GM10248 (cell line): ENCODE measurements around the gene GALNT14.

Source experiments
- CTCF ChIA-PET: fragments of 300-600 bp; sonication (Branson Sonifier 250); formaldehyde crosslinking; extraction: SDS; loops from one replicate; lab custom pipeline; 2021; ENCODE audit warnings: antibody characterized with exemption; lab: Yijun Ruan, JAX
- POLR2A ChIA-PET: fragments of 350-650 bp; sonication (Branson Sonifier 250); formaldehyde crosslinking; extraction: SDS; loops from one replicate; lab custom pipeline; 2020; ENCODE audit warnings: antibody characterized with exemption; lab: Yijun Ruan, JAX
- DNase-seq: peaks from one replicate; pipeline ENCODE4 v3.0.0; 2012; ENCODE audit errors: extremely low spot score
- TF ChIP-seq, protein P1 (sequence below): IDR thresholded peaks from 2 replicates; pipeline ENCODE4 v1.5.1; 2012; ENCODE audit warnings: mild to moderate bottlenecking, low read depth; ENCODE audit errors: extremely low read depth, missing control alignments, control extremely low read depth

The GALNT14 gene

DNA sequence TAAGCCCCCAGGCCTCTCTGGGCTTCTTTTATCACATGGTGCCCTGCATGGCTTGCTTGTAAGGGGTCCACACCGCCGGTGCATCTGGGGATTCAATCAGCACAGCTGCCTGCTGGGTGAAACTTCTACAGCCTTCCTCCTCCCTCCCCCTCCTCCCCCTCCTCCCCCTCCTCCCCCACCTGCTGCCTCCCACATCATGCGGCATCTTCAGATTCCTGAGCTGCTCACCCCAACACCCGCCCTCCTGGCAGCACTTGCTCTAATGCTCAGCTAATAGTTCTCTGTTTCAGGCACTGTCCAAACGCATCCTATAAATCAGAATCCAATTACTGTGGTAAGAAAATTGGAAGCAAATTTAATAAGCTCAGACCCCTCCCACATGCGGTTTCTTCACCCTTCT, 150.7 kb downstream of the GALNT14 start:
- TF ChIP-seq, protein P1, sequence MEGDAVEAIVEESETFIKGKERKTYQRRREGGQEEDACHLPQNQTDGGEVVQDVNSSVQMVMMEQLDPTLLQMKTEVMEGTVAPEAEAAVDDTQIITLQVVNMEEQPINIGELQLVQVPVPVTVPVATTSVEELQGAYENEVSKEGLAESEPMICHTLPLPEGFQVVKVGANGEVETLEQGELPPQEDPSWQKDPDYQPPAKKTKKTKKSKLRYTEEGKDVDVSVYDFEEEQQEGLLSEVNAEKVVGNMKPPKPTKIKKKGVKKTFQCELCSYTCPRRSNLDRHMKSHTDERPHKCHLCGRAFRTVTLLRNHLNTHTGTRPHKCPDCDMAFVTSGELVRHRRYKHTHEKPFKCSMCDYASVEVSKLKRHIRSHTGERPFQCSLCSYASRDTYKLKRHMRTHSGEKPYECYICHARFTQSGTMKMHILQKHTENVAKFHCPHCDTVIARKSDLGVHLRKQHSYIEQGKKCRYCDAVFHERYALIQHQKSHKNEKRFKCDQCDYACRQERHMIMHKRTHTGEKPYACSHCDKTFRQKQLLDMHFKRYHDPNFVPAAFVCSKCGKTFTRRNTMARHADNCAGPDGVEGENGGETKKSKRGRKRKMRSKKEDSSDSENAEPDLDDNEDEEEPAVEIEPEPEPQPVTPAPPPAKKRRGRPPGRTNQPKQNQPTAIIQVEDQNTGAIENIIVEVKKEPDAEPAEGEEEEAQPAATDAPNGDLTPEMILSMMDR: no peak
- DNase-seq: no peak
- CTCF ChIA-PET: interaction anchor here (1.4 to 1.8 kb wide), 2 partner anchors 8 to 10 kb away, joined by 3 to 4 read pairs; no protein-coding TSS in a partner anchor
- POLR2A ChIA-PET: no interaction called here

DNA sequence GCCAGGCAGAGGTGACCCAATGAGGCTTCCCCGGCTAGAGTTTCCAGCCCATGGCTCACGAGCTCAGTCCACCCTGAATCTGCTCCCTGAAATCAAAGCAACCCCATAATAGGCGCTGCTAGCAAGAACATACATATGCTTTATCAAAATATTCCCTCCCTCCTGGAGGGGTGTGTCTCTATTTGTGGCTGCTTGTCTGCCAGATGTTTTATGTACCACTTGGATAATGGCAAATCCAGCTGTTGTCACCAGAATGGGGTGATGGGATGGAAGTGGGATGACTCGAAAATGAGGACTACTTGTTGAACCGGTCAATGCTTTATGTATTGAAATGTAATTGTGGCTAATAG, 152.0 kb downstream of the GALNT14 start:
- TF ChIP-seq, protein P1: no peak
- ChIA-PET POLR2A (no interaction called here), CTCF (interaction anchor here (1.4 to 1.8 kb wide), 2 partner anchors 10 to 11 kb away, joined by 3 to 4 read pairs; no protein-coding TSS in a partner anchor)
- DNase-seq: no peak

DNA sequence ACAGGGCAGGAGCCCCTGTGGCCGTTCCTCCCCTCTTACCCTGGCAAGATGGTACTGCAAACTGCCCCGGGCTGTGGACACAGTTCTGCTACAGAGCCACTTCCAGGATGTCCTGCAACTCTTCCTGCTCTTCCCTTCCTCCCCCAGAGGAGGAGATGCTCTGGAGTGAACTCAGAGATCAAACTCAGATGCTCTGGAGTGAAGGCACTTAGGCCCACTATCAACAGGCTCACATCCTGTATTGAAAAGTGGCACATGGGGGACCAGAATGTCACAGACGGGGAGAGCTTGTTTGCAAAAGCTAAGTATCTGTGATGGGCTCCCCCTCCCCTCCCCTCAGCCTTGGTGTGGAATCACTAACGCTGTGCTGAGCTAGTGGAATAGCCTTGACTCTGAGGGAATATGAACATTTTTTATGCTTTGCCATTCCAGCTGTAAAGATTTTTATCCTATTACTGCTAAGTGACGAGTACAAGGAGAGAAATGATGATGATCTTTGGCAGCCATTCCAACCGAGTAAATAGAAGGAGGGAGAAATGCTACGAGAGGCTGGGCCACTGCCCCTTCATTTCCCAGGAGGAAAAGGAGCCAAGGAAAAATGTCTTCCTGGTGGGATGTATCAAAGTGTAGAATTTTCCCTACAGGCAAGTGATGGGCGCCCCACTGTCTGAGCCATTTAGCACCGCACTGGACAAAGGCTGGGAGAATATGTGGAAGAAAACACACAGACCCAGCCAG, 152.6 kb downstream of the GALNT14 start:
- CTCF ChIA-PET: interaction anchor here (1.8 kb wide), 1 partner anchor 12 kb away, joined by 4 read pairs; no protein-coding TSS in a partner anchor
- POLR2A ChIA-PET: no interaction called here
- DNase-seq: no peak
- TF ChIP-seq, protein P1: no peak

DNA sequence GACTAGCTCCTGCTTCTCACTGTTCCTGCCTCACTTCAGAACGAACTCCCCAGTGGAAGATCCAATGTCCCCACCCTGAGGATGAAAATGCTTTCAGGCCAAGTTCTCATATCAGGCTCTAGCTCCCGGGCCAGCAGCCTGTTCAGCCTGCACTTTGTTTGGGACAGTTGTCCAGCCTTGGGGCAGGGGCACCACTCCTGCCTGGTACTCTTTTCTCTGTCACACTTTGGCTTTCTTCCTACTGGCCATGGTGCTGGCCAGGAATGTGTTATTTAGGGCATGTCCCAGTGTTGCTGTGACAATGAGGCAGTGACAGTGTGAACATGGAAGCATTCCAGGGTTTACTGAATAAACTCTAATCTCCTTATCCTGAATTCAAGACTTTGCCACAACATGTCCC, 154.1 kb downstream of the GALNT14 start:
- TF ChIP-seq, protein P1: no peak
- ChIA-PET CTCF (no interaction called here), POLR2A (no interaction called here)
- DNase-seq: no peak

DNA sequence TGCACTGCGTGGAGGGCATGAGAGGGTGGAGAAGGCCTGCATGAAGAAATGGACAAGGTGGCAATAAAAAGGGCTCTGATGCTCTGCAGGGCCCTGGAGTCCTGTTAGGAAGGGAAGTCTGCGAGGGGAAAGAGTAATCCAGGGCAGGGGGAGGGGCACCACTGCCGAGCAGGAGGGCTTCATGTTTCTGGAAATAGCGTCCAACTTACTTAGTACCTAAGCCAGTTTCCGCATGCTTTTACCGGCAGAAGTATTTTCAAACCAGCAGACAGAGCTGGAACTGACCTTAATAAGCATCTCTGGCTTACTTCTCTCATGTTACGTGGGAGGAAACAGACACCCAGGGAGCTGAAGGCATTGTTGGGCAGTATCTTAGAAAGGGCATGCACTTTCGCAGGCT, 156.7 kb downstream of the GALNT14 start:
- ChIA-PET CTCF (interaction anchor here (1.5 kb wide), 1 partner anchor 10 kb away, joined by 6 read pairs; no protein-coding TSS in a partner anchor), POLR2A (no interaction called here)
- DNase-seq: no peak
- TF ChIP-seq, protein P1: no peak

DNA sequence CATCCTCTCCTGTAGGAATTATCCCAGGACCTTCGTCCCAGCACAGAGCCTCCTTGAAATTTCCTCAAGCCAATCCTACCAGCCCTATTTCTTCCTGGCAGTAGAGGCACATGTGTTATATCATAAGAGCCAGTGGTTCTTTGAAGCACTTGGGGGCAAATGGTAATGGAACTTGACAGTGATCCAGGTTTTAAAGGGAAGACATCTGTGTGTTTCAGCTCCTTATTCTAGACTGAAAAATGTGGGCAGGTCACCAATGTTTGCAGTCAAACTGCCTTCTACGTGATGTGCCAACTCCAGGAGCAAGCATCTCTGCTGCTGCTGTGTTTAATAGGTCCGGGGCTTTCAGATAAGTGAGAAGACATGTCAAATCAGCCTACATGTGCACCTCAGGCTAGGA, 157.1 kb downstream of the GALNT14 start:
- no peak for DNase-seq
- ChIA-PET CTCF (interaction anchor here (0.8 to 1.2 kb wide), 2 partner anchors 24 to 32 kb away, joined by 3 read pairs; no protein-coding TSS in a partner anchor), POLR2A (no interaction called here)
- TF ChIP-seq, protein P1: no peak
